Colonic mucosa (tissue), 4 donors: ENCODE data around the gene PRRC2A. TPM values are rescaled to one million over a fixed set of nuclear protein-coding genes. Genes with fewer than 3 reads are reported as not detected.

Source experiments
- DNase-seq: peaks from one replicate; pipeline ENCODE4 v3.0.0-alpha.2; 2020
- H3K27ac ChIP-seq: fragments of 200-600 bp; one replicate; pipeline ENCODE4 v1.8.0; 2021
- H3K27me3 ChIP-seq: fragments of 200-600 bp; one replicate; pipeline ENCODE4 v1.8.0; 2021
- H3K36me3 ChIP-seq: fragments of 200-600 bp; one replicate; pipeline ENCODE4 v1.8.0; 2021
- H3K4me1 ChIP-seq: fragments of 200-600 bp; one replicate; pipeline ENCODE4 v1.8.0; 2021; ENCODE audit warnings: mild to moderate bottlenecking
- H3K4me3 ChIP-seq: fragments of 200-600 bp; one replicate; pipeline ENCODE4 v1.8.0; 2021
- H3K9ac ChIP-seq, 2 donors: one replicate each; pipeline ENCODE4 v1.7.0; 2013; ENCODE audit warnings: control low read depth in 2 of 2, low read depth in 2 of 2, low read length in 2 of 2
- H3K9me3 ChIP-seq: fragments of 200-600 bp; one replicate; pipeline ENCODE4 v1.8.0; 2021
- intact Hi-C: fragments of 100-400 bp; cut with DNase I; formaldehyde crosslinking; loops from one replicate; pipeline ENCODE4 v1.14.1; 2022
- total RNA-seq, 2 donors: library from RNA; stranded (reverse); fragmentation: NEBNext Ultra II Directional in 1 of 2; extraction: Animal tissue kit (Norgen Biotek cat#: 25700) in 1 of 2; gene quantifications; one replicate each; pipeline ENCODE4 v1.2.1, GENCODE V29; 2021
- TF ChIP-seq, protein P1 (sequence below): fragments of 200-600 bp; IDR thresholded peaks from one replicate; pipeline ENCODE4 v1.8.0; 2022; ENCODE audit warnings: antibody characterized with exemption, mild to moderate bottlenecking
- donor health status: healthy.
- donor health status: DM: no; HTN: no; CAD: no.
- donor health status: DM: no; HTN: no; CAD: no.

PRRC2A gene
- total RNA-seq, 2 donors from 2014 or later = 107 to 171 TPM

DNA sequence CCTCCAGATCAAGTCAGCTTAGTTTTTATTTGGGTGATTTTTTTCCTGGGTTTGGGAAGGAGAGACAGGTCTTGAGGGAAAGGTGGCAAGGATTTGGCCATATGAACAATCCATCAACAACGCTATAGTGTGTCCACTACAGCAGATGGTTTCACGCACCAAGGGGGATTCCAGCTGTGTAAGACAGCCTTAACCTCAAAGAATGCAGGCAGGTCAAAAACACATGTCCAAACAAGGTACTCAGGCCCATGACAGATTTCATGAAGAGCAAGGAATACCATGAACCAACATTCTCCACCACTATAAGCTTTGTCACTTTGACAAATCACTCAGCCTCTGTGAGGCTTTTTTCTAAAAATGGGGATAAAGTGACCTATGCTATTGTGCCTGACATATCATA is 3.5 kb upstream of the PRRC2A start:
- Histone ChIP-seq H3K9ac (no peak overlapping the region), H3K4me1 (peaks cover 3% of the 10 kb centered on the region), H3K27me3 (no peaks in the 10 kb centered on the region), H3K27ac (no peak overlapping the region), H3K9me3 (no peaks in the 10 kb centered on the region), H3K4me3 (no peak overlapping the region), H3K36me3 (no peaks in the 10 kb centered on the region)
- intact Hi-C loops = no loop called here
- DNase-seq = no peak
- TF ChIP-seq, protein P1, sequence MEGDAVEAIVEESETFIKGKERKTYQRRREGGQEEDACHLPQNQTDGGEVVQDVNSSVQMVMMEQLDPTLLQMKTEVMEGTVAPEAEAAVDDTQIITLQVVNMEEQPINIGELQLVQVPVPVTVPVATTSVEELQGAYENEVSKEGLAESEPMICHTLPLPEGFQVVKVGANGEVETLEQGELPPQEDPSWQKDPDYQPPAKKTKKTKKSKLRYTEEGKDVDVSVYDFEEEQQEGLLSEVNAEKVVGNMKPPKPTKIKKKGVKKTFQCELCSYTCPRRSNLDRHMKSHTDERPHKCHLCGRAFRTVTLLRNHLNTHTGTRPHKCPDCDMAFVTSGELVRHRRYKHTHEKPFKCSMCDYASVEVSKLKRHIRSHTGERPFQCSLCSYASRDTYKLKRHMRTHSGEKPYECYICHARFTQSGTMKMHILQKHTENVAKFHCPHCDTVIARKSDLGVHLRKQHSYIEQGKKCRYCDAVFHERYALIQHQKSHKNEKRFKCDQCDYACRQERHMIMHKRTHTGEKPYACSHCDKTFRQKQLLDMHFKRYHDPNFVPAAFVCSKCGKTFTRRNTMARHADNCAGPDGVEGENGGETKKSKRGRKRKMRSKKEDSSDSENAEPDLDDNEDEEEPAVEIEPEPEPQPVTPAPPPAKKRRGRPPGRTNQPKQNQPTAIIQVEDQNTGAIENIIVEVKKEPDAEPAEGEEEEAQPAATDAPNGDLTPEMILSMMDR = no peak

- peak; percentile 97 for DNase-seq
- intact Hi-C loops = loop anchor here (5.0 kb wide), 1 partner anchor 37 kb away; the partner anchor contains the start of gene APOM
- no peaks in the 10 kb centered on the region for H3K9me3 ChIP-seq
- peak overlapping the region; percentile 58 to 64 for H3K9ac ChIP-seq
- H3K4me3 ChIP-seq = peak overlapping the region; percentile 68
- no peaks in the 10 kb centered on the region for H3K36me3 ChIP-seq
- H3K4me1 ChIP-seq = peaks cover 4% of the 10 kb centered on the region
- H3K27ac ChIP-seq = peak overlapping the region; percentile 93
- TF ChIP-seq, protein P1 = no peak
- no peaks in the 10 kb centered on the region for H3K27me3 ChIP-seq
Observed at GRCh38 chr6:31619805-31620585, 520 bp upstream of the PRRC2A start.

- Histone ChIP-seq H3K9ac (peak overlapping the region; percentile 90 to 98), H3K27me3 (no peaks in the 10 kb centered on the region), H3K9me3 (no peaks in the 10 kb centered on the region), H3K4me1 (peaks cover 4% of the 10 kb centered on the region), H3K4me3 (peak overlapping the region; percentile 68), H3K36me3 (peaks cover 9% of the 10 kb centered on the region), H3K27ac (peak overlapping the region; percentile 93)
- DNase-seq = no peak
- intact Hi-C loops = loop anchor here (5.0 kb wide), 1 partner anchor 36 kb away; the partner anchor contains the start of gene APOM
- TF ChIP-seq, protein P1 = no peak
Observed at GRCh38 chr6:31621320-31621939, 915 bp downstream of the PRRC2A start.

DNA sequence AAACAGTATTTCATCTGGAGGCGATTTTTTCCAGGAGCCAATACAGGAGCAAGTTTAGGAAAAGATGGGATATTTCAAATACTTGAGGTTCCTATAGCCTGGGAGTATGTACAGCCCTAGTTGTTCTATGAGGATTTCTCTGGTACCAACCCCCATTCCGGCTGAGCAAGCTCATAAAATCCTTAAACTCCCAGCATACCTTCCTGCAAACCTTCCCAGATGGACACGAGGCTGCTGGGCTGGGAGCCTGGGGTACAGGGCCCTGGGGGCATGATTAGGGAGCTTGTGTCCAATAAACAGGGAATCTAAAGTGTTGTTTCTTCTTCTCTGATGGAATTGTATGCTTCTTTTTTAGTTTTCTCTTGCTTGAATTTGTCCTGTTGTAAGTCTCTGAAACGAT is 1.5 kb downstream of the PRRC2A start:
- Histone ChIP-seq H3K9me3 (no peaks in the 10 kb centered on the region), H3K27me3 (no peaks in the 10 kb centered on the region), H3K4me3 (peak overlapping the region; percentile 68), H3K27ac (peak overlapping the region; percentile 93), H3K36me3 (peaks cover 14% of the 10 kb centered on the region), H3K9ac (peak overlapping the region in 1 of 2 donors; percentile 90), H3K4me1 (peaks cover 4% of the 10 kb centered on the region)
- intact Hi-C loops = loop anchor here (5.0 kb wide), 1 partner anchor 35 kb away; the partner anchor contains the start of gene APOM
- DNase-seq = peak; percentile 55
- TF ChIP-seq, protein P1 = no peak

GRCh38 chr6:31622684-31623091 is 2.2 kb downstream of the PRRC2A start:
- TF ChIP-seq, protein P1 = no peak
- intact Hi-C loops = loop anchor here (5.0 kb wide), 1 partner anchor 35 kb away; the partner anchor contains the start of gene APOM
- Histone ChIP-seq H3K36me3 (peaks cover 21% of the 10 kb centered on the region), H3K4me3 (no peak overlapping the region), H3K27me3 (no peaks in the 10 kb centered on the region), H3K27ac (no peak overlapping the region), H3K9ac (peak overlapping the region in 1 of 2 donors; percentile 90), H3K4me1 (peaks cover 4% of the 10 kb centered on the region), H3K9me3 (no peaks in the 10 kb centered on the region)
- no peak for DNase-seq
